GM04504 (cell line): ENCODE measurements around the gene SORL1.

Source experiments
- DNase-seq: peaks from one replicate; pipeline ENCODE4 v3.0.0-alpha.2; 2012; ENCODE audit warnings: low read depth

Gene SORL1

DNA sequence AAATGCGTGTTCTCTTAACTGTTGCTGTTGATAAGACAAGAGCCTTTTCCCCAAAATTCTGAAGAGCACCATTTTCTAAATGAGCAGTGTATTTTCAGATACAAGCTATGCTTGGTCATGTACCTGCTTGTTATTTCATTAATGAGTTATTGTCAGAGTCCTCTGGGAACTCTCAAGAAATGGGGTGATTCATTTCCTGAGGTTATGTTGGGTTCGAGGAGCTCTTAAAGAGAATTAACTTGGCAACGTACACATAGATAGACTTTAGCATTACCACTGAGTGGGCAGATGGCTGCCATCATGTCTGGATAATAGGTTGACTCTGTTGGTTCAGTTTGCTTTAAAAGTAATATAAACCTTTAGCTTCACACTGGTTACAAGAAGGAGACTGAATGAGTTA, 88.5 kb downstream of the SORL1 start:
- no peak for DNase-seq

DNA sequence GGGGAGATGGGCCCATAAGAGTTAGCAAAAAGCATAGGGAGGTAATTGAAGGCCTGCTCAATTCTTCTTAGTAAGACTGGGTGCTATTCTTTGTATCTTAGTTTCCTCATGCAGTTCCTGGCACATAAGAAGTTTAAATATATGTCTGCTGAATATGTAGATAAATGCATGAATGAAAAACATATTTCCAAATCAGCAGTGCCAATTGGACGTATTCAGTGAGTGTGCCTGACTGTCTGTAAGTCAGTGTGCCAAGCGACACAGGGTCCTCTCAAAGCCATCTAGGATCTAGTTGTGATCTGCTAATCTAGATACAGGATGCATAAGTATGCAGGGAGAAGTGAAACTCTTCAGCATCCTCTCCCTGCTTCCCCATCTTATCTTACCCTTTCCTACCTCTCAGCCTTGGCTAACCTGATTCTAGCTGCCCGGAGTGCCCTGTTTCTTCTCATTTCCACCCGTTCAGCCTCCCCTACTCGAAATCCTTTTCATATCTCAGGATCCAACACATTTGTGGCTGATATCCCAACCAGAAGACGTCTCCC, 91.8 kb downstream of the SORL1 start:
- no peak for DNase-seq

DNA sequence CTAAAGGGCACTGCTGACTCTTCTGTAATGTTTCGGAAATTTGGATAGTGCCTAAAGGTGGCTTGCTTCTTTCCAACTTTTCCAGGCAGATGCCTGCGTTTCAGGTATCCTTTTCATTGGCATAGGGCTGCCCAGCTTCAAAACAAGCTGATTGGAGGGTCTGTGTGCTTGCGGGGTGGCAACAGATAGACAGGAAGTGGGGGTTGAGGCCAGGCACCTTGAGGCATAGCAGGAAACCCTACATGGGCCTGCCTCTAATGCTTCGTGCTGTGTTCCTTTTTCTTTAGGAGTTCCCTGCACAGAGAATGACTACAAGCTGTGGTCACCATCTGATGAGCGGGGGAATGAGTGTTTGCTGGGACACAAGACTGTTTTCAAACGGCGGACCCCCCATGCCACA, 92.8 kb downstream of the SORL1 start:
- DNase-seq = no peak

DNA sequence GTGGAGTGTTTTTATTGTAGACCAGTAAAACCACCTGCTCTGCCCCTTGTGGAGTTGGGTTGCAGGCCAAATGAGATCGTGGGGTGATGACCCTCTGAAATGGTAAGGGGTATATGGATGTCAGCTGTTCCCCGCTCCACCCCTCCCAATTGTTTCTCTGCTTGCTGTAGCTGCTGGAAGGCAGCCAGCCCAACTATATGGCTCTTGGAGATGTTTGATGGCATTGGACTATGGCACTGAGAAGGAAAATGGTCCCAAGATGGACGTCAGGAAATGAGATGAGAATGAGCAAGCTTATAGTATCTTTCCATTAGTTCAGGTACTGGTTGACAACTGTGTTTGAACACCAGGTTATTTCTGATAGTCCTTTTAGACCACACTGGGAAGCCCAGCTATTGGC, 95.5 kb downstream of the SORL1 start:
- no peak for DNase-seq

DNA sequence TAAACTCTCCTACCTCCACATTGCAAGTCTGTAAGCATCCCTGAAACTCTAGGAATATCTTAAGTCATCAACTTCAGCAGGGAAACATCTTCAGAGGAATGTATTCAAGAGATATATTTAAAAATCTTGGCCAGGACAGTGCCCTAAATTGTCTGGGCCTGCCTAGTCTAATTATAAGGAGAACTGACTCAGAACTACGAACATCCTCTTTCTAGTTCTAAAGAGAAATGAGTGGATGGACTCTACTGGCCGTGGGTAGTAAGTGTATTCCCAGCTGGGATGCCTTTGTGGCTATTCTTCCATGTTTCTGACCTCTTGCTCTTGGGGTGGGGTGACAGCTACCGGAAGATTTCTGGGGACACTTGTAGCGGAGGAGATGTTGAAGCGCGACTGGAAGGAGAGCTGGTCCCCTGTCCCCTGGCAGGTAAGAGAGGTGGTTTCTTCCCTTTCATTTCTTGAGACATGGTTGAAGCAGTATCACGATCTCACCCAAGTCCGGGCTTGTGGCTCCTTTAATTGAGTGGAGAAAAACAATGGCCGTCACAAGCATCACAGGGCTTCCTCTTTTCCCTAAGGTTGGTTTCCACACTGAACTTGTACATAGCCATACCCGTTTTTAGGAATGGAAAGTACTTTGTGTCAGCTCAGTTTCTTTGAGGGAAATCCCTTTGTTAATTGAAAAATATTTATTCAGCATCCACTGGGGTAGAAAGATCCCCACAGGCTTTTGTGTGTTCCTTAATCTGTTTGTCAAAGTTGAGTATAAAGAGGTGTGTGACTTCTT, 98.3 kb downstream of the SORL1 start:
- no peak for DNase-seq

DNA sequence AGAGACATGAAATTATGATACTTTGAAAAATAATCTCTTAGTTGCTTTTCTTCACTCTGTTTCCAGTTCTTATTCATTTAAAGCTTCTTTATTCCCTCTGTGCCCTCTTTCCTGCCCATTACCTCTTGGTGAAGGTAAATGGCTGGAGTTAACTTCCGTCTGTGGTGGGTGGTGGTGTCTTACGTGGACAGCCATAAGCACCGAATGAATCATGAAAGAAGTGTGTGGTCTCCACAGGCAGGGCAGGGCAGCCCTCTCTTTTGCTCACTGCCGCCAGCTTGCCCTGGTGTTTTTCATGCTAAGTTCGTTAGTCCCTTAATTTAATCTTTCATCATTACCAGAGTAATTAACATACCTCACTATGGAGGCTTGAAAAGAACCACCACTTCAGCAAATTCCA, 99.3 kb downstream of the SORL1 start:
- no peak for DNase-seq

DNA sequence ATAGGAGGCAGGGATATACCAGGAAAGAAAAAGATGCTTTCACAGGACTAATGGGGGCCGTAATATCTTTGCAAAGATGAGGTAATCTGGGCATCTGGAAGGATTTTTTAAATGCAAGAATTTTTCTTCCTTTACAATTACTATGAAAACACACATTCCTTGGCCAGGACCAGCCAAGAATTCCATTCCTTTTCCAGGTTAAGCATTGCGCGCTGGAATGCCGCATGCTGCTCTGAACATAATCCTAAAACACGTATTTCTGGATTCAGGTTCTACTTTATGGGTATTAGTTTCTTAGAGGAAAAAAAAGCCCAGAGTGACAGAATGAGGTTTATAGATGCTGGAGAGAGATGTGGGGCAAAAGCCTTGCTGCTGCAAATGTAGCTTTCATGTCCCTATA, 100.0 kb downstream of the SORL1 start:
- DNase-seq = no peak

DNA sequence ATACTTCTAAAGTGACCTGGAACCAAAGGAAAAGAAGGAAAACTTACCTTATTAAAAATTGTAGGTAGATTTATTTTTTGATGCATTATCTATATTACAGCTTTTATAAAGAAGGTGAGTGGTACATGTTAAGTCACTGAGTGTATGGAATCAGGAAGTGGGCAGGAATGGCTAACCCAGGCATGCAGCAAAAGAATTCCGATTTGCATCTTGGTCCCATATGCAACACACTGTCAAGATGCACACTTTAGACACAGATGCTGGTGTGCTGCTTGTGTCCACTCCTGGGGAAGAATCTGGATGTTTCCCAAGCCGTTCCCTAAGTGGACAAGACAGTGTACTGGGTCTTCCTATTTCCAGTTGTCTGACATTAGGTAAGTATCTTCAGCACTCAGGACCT, 100.5 kb downstream of the SORL1 start:
- no peak for DNase-seq

DNA sequence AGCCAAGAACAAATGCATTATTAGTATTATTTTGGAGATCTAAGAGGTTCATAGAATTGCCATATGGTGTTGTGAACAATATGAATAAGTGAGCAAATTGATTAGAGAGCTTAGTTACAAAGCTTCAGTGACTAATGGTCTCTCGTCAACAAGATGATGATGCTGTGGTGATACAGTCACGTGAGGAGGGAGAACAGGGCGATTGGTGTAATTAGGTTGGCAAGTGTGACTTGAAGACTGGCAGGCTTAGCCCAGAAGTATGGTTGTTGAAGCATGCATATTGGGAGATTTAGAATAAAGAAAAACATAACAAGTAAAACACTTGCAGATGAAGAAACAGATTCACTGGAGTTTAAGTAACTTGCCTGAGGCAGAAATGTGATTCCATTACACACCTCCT, 101.3 kb downstream of the SORL1 start:
- no peak for DNase-seq

DNA sequence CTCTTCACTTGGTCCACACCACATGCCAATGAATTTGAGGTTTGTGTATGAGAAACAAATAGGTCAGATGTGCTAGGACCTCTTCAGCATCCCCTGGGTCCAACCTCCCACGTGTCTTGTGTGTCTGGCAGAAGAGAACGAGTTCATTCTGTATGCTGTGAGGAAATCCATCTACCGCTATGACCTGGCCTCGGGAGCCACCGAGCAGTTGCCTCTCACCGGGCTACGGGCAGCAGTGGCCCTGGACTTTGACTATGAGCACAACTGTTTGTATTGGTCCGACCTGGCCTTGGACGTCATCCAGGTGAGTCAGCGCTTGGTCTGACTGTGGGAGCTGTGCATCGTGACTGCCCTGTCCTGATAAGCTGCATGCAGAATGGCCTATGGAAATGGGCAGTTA, 101.7 kb downstream of the SORL1 start:
- no peak for DNase-seq

DNA sequence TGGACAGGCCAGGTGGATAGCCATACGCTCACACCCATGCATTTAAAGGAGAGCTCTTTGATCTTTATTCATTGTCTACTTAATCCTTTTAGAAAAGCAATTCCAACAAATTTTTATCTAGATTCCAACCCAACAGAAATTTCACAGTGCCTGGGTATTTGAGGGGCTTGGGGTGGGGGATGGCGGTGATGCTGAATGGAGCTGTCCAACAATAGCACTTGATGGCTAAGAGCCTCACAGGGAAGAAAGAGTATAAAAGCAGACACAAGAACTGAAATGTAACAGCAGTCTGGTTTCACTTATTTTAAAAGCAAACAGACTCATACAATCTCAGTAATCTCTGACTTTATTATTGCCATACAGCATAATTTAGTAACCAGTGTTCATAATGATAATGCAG, 102.4 kb downstream of the SORL1 start:
- DNase-seq = no peak

DNA sequence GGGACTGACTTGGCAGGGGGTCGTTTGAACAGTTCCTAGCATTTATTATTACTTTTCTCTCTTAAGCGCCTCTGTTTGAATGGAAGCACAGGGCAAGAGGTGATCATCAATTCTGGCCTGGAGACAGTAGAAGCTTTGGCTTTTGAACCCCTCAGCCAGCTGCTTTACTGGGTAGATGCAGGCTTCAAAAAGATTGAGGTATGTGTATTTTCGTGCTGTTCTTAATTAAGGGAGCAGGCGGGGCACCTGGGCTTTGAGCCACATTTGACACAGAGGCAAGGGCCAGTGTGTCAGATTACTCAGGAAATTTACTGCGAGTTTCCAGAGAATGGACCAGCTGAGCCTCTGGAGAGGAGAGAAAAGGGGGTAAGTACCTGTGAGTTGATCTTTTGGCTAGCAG, 103.0 kb downstream of the SORL1 start:
- DNase-seq = no peak

DNA sequence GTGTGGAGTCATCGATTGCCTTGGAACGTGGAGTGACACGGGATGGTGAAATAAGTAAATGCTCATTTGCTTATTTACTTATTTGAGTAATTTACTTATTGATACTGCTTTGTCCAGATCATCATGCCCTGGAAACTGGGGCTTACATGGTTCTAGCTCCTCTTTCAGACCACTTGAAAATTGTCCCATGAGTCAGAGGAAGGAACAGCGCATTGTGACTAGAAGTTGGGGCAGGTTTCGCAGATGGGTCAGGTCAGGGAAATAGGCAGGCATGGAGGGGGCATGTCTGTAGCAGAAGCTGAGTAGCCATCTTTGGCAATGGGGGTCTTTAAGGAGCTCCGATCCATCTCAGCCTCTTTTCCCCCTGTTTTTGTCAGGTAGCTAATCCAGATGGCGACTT, 104.8 kb downstream of the SORL1 start:
- DNase-seq = no peak

DNA sequence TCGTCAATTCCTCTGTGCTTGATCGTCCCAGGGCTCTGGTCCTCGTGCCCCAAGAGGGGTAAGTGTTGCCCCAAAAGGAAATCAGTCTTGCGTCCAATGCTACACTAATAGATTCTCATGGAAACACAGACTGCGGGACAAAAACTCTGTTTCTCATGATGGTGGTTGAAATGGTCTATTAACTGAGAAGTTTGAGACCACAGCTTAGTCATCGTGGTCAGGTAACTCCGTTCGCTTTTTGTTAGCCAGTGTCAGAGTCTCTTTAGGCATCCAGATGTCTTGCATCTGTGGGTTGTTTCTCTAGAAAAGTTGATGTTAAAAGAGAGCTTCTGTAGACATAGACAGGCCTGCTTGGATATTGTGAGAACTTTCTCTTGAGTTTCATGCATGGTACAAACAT, 105.2 kb downstream of the SORL1 start:
- DNase-seq = no peak

DNA sequence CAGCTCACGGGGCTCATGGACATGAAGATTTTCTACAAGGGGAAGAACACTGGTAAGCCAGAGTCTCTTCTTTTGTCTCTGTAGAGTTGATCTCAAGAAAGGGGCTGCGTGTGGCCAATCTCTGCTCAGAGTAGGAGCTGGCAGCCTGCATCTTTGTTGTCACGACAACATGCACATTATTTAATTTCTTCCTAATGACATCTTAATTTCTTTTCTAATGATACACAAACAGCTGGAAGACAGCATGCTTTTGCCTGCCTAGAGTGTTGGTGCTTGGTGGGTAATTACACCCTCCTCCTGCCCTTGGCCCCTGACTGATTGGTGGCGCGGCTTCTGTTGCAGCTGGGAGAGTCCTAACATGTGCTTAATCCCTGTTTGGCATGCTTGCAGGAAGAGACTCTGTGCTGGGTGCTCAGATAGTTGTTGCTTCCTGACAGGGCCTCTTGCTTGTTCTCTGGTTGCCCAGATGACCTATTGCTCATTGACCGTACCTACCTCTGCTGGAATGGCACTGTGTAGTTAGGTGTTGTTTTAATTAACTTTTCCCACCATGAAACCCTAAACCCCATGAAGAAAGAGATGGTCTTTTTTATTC, 107.6 kb downstream of the SORL1 start:
- DNase-seq = no peak

DNA sequence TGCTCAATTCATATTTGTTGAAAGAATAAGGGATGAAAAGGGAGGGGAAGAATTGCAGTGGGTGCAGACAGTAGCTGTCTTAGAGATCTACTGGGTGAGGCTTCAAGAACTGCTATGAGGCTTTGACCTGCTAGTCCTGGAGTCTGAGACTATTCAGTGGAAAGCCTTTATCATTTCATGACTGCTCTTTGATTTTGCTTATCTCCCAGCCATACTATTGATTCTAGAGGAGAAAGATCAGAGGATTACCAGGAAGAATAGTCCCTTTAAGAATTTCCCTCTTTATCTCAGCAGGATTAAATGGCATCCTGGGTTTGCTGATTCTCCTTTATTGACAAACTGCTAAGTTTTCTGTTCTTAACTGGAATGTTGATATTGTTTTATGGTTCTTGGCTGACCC, 108.1 kb downstream of the SORL1 start:
- DNase-seq = no peak

DNA sequence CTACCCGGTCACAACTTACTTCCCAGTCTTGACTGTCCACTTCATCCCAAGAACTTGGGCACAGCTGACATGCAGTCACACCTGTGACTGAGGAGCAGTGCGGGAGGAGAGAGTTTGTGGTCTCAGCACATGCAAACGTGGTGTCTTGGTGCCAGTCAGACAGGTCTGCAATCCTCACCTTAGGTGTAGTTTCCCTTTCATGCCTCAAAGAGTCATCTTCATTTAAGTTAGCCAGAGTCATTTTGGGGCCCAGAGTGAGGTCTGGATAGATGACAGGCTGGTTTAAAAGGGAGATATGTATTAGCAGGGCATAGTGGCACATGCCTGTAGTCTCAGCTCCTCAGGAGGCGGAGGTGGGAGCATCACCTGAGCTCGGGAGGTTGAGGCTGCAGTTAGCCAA, 109.1 kb downstream of the SORL1 start:
- no peak for DNase-seq

DNA sequence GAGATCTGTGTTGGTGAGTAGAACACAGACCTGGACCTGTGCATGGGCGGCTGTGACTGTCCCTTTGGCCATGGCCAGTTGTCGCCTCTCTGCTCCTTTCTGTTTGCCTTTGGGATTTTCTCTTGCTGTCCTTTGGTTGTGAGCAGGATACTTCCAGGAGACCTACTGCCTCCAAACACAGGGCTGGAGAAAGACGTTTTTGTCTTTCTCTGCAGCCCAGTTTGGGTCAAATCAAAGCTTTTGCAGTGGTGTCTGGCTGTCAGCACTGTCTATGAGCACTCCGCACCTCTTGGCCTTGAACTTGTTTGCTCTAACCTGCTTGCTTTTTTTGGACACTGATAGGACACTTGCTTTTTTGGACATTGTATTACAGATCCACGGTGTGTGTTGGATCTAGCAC, 109.6 kb downstream of the SORL1 start:
- no peak for DNase-seq

DNA sequence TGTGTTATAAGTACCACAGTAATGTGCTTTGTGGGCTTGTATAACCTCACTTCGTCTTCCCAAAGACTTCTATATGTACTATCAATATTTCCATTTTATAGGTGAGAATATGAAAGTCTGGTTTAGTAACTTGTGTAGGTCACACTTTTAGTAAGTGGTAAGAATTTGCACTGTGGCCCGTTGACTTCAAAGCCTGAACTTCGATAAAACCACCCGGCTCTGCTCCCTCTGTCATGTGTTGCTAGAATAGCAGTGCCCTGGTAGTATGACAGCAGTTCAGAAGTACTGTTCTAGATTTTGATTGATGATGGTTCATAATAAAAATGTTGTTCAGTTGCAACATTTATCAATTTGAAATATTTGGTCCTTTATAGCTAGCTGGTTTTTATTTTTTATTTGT, 110.9 kb downstream of the SORL1 start:
- DNase-seq = no peak

DNA sequence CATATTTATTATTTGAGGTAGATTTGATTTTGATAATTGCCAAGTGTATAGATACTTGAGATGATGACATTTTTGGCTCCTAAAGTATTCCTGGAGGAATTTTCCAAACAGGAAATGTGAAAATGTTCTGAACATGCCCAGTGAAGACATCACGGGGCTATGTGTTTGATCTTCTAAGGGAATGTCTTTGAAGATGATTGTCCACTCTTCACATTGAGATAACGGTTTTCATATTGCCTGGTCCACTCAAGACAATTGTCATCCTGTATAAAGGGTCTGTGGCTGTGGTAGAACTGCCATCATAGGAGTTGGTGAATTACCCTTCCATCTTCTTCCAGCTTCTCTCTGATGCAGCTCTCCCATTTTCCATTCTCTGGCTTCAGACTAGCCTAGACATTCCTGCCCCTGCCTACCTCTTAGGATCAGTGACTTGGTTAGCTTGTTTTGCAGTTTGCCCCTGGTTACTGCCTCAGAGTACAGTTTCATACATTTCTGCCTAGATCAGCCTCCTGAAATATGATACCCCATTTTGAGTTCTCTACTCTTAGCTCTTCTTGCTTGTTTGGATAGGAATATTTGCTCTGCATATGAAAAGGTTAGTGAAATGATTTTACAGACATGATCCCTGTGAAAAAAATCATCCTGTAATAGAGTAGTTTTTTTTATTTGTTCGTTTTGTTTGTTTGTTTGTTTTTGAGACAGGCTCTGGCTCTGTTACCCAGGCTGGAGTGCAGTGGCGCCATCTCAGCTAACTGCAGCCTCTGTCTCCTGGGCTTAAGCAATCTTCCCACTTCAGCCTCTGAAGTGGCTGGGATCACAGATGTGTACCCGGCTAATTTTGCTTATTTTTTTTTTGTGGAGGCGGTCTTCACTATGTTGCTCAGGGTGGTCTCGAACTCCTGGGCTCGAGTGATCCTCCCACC, 112.0 kb downstream of the SORL1 start:
- no peak for DNase-seq

DNA sequence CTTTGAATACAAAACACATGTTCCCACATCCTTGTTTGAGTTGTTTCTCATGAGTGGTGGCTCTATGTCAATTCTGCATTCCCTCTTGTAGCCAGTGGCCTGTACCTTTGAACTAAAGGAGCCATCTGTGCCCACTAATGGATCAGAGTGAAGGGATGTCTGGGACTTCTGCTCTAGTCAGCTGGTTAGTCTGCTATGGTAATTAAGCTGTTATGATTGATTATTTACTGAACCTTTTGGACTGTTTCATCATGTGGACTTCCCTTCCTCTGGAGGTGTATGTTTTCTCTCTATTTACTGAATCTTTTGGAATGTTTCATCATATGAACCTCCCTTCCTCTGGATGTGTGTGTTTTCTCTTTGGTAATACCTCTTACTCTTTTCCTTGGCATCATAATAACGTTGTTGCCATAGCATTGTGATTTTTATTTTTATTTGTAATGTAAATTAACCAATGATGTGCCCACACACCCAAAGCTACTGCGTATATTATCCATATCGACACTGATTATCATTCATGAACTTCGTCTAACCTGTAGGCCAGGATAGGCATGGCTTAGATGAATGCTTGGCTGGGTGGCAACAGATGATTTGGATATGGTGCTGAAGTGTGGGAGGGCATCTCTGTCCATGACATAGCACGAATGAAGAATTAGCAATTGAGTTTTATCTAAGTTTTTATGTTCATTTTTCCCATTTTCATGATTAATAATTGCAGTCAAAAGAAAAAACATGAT, 113.0 kb downstream of the SORL1 start:
- DNase-seq = no peak
